CD4-positive, alpha-beta T cell (primary cell): ENCODE measurements around the gene ISG20. TPM values are rescaled to one million over a fixed set of nuclear protein-coding genes. Genes with fewer than 3 reads are reported as not detected.

Source experiments
- ATAC-seq: fragments of 200-7000 bp; cut with Tn5 transposase; one replicate; pipeline ENCODE4 v1.10.0; 2022; ENCODE audit warnings: mild to moderate bottlenecking; ENCODE audit not compliant: poor library complexity
- CTCF ChIA-PET: fragments of 350-600 bp; sonication (Branson Sonifier 250); formaldehyde crosslinking; loops from one replicate; lab custom pipeline; 2021; ENCODE audit warnings: antibody characterized with exemption, inconsistent platforms; lab: Charles Lee
- POLR2A ChIA-PET: fragments of 350-600 bp; sonication (Branson Sonifier 250); formaldehyde crosslinking; loops from one replicate; lab custom pipeline; 2021; ENCODE audit warnings: antibody characterized with exemption, inconsistent platforms; lab: Charles Lee
- DNase-seq, 14 experiments: peaks; one replicate each; pipeline ENCODE4 v3.0.0-alpha.2; 2013 to 2020; ENCODE audit warnings: mixed read lengths in 2 of 14
- H3K27ac ChIP-seq, 2 donors: one replicate each; pipeline versions ENCODE4 v1.5.1 to v1.7.0; 2013; ENCODE audit warnings: low read length in 2 of 2, low read depth in 1 of 2, mild to moderate bottlenecking in 1 of 2
- H3K27me3 ChIP-seq, 2 experiments: 1 replicate in 1 of 2; 2 replicates in 1 of 2; pipeline versions ENCODE4 v1.6.1 to v1.7.0; 2013; ENCODE audit warnings: low read length in 2 of 2, control low read depth in 1 of 2, mild to moderate bottlenecking in 1 of 2, moderate library complexity in 1 of 2; ENCODE audit not compliant: insufficient read depth in 2 of 2, control insufficient read depth in 1 of 2
- H3K36me3 ChIP-seq: one replicate; pipeline ENCODE4 v1.6.1; 2013; ENCODE audit warnings: low read length, control low read depth; ENCODE audit not compliant: insufficient read depth
- H3K4me1 ChIP-seq: one replicate; pipeline ENCODE4 v1.6.1; 2013; ENCODE audit warnings: low read length, control low read depth; ENCODE audit not compliant: insufficient read depth
- H3K4me3 ChIP-seq: one replicate; pipeline ENCODE4 v1.5.1; 2013; ENCODE audit warnings: mild to moderate bottlenecking, low read length, moderate library complexity
- H3K9me3 ChIP-seq, 2 experiments: 1 replicate in 1 of 2; 2 replicates in 1 of 2; pipeline versions ENCODE4 v1.6.1 to v1.7.0; 2013; ENCODE audit warnings: low read length in 2 of 2, mild to moderate bottlenecking in 2 of 2, control low read depth in 1 of 2, moderate library complexity in 1 of 2; ENCODE audit not compliant: control insufficient read depth in 1 of 2, insufficient read depth in 1 of 2
- H3K27ac Mint-ChIP-seq: one replicate; pipeline ENCODE4 v1.8.0; 2020; ENCODE audit warnings: mixed read lengths
- H3K27me3 Mint-ChIP-seq: one replicate; pipeline ENCODE4 v1.8.0; 2021; ENCODE audit warnings: mixed read lengths
- H3K36me3 Mint-ChIP-seq: one replicate; pipeline ENCODE4 v1.8.0; 2021; ENCODE audit warnings: low read depth, mixed read lengths
- H3K4me1 Mint-ChIP-seq: one replicate; pipeline ENCODE4 v1.8.0; 2021; ENCODE audit warnings: low read depth, mixed read lengths
- H3K4me3 Mint-ChIP-seq: one replicate; pipeline ENCODE4 v1.8.0; 2020; ENCODE audit warnings: mild to moderate bottlenecking, mixed read lengths
- H3K9me3 Mint-ChIP-seq: one replicate; pipeline ENCODE4 v1.8.0; 2020; ENCODE audit warnings: mixed read lengths
- CTCF ChIP-seq: fragments of 200-600 bp; IDR thresholded peaks from one replicate; pipeline ENCODE4 v1.8.0; 2022; ENCODE audit warnings: antibody characterized with exemption, mild to moderate bottlenecking
- intact Hi-C, 2 experiments: fragments of 100-400 bp; cut with DNase I in 1 of 2; cut with micrococcal nuclease in 1 of 2; formaldehyde crosslinking; loops; one replicate each; pipeline versions ENCODE4 v1.15.1 to v1.9.0; 2023 to 2025; cut with DNase I, micrococcal nuclease
- total RNA-seq, 174 experiments: library from RNA in 2 of 174; stranded (reverse) in 2 of 174; gene quantifications; one replicate each; pipeline ENCODE4 v1.2.3 and lab custom pipeline; 2021 to 2026

Gene ISG20
- total RNA-seq, 2 experiments from 2014 or later, result 152 to 157 TPM

- H3K27me3 ChIP-seq, result no peaks in the 10 kb centered on the region
- ATAC-seq (no peak), DNase-seq (peak in 1 of 14 experiments; percentile 1)
- no peaks in the 10 kb centered on the region for H3K9me3 ChIP-seq
- H3K27me3 Mint-ChIP-seq, result no peaks in the 10 kb centered on the region
- peaks cover 88% of the 10 kb centered on the region for H3K4me1 Mint-ChIP-seq
- H3K27ac ChIP-seq, result no peak overlapping the region
- ChIA-PET CTCF (no interaction called here), POLR2A (interaction anchor here (1.2 to 5.7 kb wide), 4 partner anchors 11 to 22 kb away, joined by 3 to 35 read pairs (median 6); no protein-coding TSS in a partner anchor)
- H3K4me1 ChIP-seq, result peaks cover 100% of the 10 kb centered on the region
- H3K4me3 Mint-ChIP-seq, result no peak overlapping the region
- no peaks in the 10 kb centered on the region for H3K9me3 Mint-ChIP-seq
- peaks cover 75% of the 10 kb centered on the region for H3K36me3 ChIP-seq
- peaks cover 85% of the 10 kb centered on the region for H3K36me3 Mint-ChIP-seq
- TF ChIP-seq CTCF, result no peak
- no peak overlapping the region for H3K4me3 ChIP-seq
- intact Hi-C loops, result no loop called here
- H3K27ac Mint-ChIP-seq, result peak overlapping the region; percentile 95
Observed at GRCh38 chr15:88646951-88647350, 8.1 kb downstream of the ISG20 start.

GRCh38 chr15:88647351-88648105 lies 8.7 kb downstream of the ISG20 start:
- POLR2A ChIA-PET, result interaction anchor here (0.9 to 5.7 kb wide), 5 partner anchors 11 to 23 kb away, joined by 3 to 35 read pairs (median 5); no protein-coding TSS in a partner anchor

More at GRCh38 chr15:88647351-88648105, 8.7 kb downstream of the ISG20 start:
- H3K27me3 ChIP-seq, result no peaks in the 10 kb centered on the region
- peak overlapping the region; percentile 29 to 60 for H3K27ac ChIP-seq
- no peaks in the 10 kb centered on the region for H3K9me3 ChIP-seq
- Mint-ChIP-seq H3K27ac (peak overlapping the region; percentile 95), H3K9me3 (no peaks in the 10 kb centered on the region), H3K4me3 (peak overlapping the region; percentile 9), H3K36me3 (peaks cover 80% of the 10 kb centered on the region), H3K27me3 (no peaks in the 10 kb centered on the region), H3K4me1 (peaks cover 83% of the 10 kb centered on the region)
- DNase-seq (peak in 3 of 14 experiments; percentile 2 to 32 (median 32)), ATAC-seq (no peak)
- no peak for TF ChIP-seq CTCF
- peaks cover 72% of the 10 kb centered on the region for H3K36me3 ChIP-seq
- no peak overlapping the region for H3K4me3 ChIP-seq
- CTCF ChIA-PET, result no interaction called here
- intact Hi-C loops, result loop anchor here in 1 of 2 experiments (2.0 kb wide), 1 partner anchor 17 kb away; no protein-coding TSS in a partner anchor
- H3K4me1 ChIP-seq, result peaks cover 97% of the 10 kb centered on the region
